ENCODE results near the gene SLC16A3. TPM values are rescaled to one million over a fixed set of nuclear protein-coding genes. Genes with fewer than 3 reads are reported as not detected.

SLC16A3 gene
- total and polyA plus RNA-seq, 9 of the 15 experiments (the other 6 are each of a cell fraction or from before 2014, with no cell fraction given) = 0.11 to 5.4 (median 1.2) TPM; not detected in 2

- 0 out of 3 replicates have a peak, but pooled peaks have one; percentile 14 for ATAC-seq
- H3K9me3 ChIP-seq (replicated peaks; ENCODE audit: control insufficient read depth, insufficient read depth, low read depth, low read length) = no peaks in the 10 kb centered on the region
- peaks cover 82% of the 10 kb centered on the region for H3K36me3 ChIP-seq (ENCODE audit: control insufficient read depth, insufficient read depth, low read length)
- WGBS (ENCODE audit: insufficient coverage, low coverage, missing lambda C conversion rate) = 92% methylated on average over 32 of the region's 39 CpGs
- H3K4me1 ChIP-seq (replicated peaks in 1 of 2; ENCODE audit: control insufficient read depth in 2 of 2, insufficient read depth in 2 of 2, low read length in 2 of 2) = peaks cover 30 to 74% of the 10 kb centered on the region in 2 experiments
- H3K9ac ChIP-seq (ENCODE audit: insufficient read depth in 1 of 2, low read depth in 2 of 2, low read length in 2 of 2) = no peak overlapping the region; a peak in 1 of 4 replicates
- ChIA-PET POLR2A (interaction anchor here (1.2 kb wide), 1 partner anchor 23 kb away, joined by 3 read pairs; no protein-coding TSS in a partner anchor), CTCF (ENCODE audit: low intra/inter-chr PET ratio) (interaction anchor here (1.3 to 1.5 kb wide), 2 partner anchors 170 to 307 kb away, joined by 4 read pairs; no protein-coding TSS in a partner anchor)
- no peak overlapping the region for H2AFZ ChIP-seq (ENCODE audit: low read depth, low read length)
- DNase-seq (ENCODE audit: extremely low read depth in 1 of 4, low spot score in 3 of 4) = peak in 3 of 4 experiments; percentile 41 to 49 (median 48)
- FAIRE-seq = no peak
- intact Hi-C loops (cut with micrococcal nuclease) (loop anchor here (1.0 kb wide), 1 partner anchor 77 kb away; no protein-coding TSS in a partner anchor), in situ Hi-C loops (cut with MboI) (loop anchor here (5.0 kb wide), 1 partner anchor 63 kb away; no protein-coding TSS in a partner anchor)
- peaks cover 46% of the 10 kb centered on the region for H3K79me2 ChIP-seq (ENCODE audit: control insufficient read depth, insufficient read depth, low read length)
- H3K27ac ChIP-seq (ENCODE audit: extremely low read depth, low read depth, low read length) = no peak overlapping the region
- no TSS peak for BruUV-seq (replicated peaks)
- H3K27me3 ChIP-seq (ENCODE audit: control insufficient read depth in 2 of 2, insufficient read depth in 2 of 2, low read length in 2 of 2) = no peaks in the 10 kb centered on the region
- 0 out of 2 replicates have a peak, but pooled peaks cover 2% of the 10 kb centered on the region for H4K20me1 ChIP-seq (replicated peaks; ENCODE audit: control insufficient read depth, insufficient read depth, low read length)
- no peaks in the 10 kb centered on the region for H3K9me1 ChIP-seq (ENCODE audit: control insufficient read depth, insufficient read depth, low read length)
- no peak overlapping the region for H3K4me3 ChIP-seq
- H3K4me2 ChIP-seq (ENCODE audit: insufficient read depth, low read length) = no peak overlapping the region
- TF ChIP-seq CTCF (IDR thresholded peaks at IDR 0.05 in 2 of 3, conservative IDR thresholded peaks at IDR 0.05 in 1 of 3; ENCODE audit: insufficient read depth in 2 of 3, low read depth in 1 of 3, low read length in 3 of 3) = peak; percentile 56 to 67 (median 65)
- TF ChIP-seq HMBOX1 (IDR thresholded peaks at IDR 0.05) = peak; percentile 52; the same call in 1 of the 2 replicates
- peak; percentile 12 for TF ChIP-seq RBM22 (IDR thresholded peaks at IDR 0.05; ENCODE audit: low read depth, low read length, poor library complexity, severe bottlenecking)
- TF ChIP-seq REST (IDR thresholded peaks at IDR 0.05; ENCODE audit: borderline replicate concordance) = peak; percentile 61; the same call in 1 of the 2 replicates
- no peak for TF ChIP-seq REST (CRISPR knock-in tag; IDR thresholded peaks at IDR 0.05; ENCODE audit: low read depth)
- peak; percentile 38; the same call in 1 of the 2 replicates for TF ChIP-seq SMC3 (conservative IDR thresholded peaks at IDR 0.05; ENCODE audit: insufficient read depth, low read depth, low read length)
- peak; percentile 37 to 70 for TF ChIP-seq RAD21 (CRISPR knock-in tag; conservative IDR thresholded peaks at IDR 0.05 in 1 of 2, IDR thresholded peaks at IDR 0.05 in 1 of 2)
- no peak for TF ChIP-seq ZKSCAN3 (CRISPR knock-in tag; IDR thresholded peaks at IDR 0.05)
- TF ChIP-seq CXXC5 (CRISPR knock-in tag; IDR thresholded peaks at IDR 0.05) = no peak
Measured at GRCh38 chr17:82244413-82245133, 15.7 kb downstream of the SLC16A3 start.
